Measurements from ENCODE around the gene NELL1. TPM values are rescaled to one million over a fixed set of nuclear protein-coding genes. Genes with fewer than 3 reads are reported as not detected.

The NELL1 gene
- total and polyA plus RNA-seq, 7 donors = 0.34 to 1.1 (median 0.62) TPM; not detected in 3

DNA sequence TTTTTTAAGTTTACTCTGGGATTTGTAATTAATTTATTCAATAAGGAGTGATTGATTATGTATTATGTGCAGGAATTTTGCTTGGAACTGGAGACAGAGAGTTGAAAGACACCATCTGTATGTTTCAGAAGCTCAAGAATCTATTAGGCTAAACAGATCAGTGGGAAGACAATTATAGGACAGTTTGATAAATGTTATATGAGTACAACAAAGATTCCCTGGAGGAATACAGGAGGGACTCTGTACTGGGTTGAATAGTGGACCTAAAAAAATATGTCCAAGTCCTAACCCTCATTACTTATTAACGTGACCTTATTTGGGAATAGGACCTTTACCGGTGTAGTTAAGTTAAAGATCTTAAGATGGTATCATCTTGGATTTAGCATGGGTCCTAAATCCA, 681.2 kb downstream of the NELL1 start:
- no peaks in the 10 kb centered on the region for H3K36me3 ChIP-seq
- 82 to 84% methylated on average over 2 of the region's 2 CpGs for WGBS, 2 donors
- DNase-seq = no peak
- intact Hi-C loops (cut with DNase I) = no loop called here
- TF ChIP-seq POLR2AphosphoS5 (IDR thresholded peaks at IDR 0.05) (no peak), POLR2A (IDR thresholded peaks at IDR 0.05) (no peak), EP300 (IDR thresholded peaks at IDR 0.05) (no peak)
- TF ChIP-seq, protein P1, sequence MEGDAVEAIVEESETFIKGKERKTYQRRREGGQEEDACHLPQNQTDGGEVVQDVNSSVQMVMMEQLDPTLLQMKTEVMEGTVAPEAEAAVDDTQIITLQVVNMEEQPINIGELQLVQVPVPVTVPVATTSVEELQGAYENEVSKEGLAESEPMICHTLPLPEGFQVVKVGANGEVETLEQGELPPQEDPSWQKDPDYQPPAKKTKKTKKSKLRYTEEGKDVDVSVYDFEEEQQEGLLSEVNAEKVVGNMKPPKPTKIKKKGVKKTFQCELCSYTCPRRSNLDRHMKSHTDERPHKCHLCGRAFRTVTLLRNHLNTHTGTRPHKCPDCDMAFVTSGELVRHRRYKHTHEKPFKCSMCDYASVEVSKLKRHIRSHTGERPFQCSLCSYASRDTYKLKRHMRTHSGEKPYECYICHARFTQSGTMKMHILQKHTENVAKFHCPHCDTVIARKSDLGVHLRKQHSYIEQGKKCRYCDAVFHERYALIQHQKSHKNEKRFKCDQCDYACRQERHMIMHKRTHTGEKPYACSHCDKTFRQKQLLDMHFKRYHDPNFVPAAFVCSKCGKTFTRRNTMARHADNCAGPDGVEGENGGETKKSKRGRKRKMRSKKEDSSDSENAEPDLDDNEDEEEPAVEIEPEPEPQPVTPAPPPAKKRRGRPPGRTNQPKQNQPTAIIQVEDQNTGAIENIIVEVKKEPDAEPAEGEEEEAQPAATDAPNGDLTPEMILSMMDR (IDR thresholded peaks at IDR 0.05) = no peak
- H3K27ac ChIP-seq = no peak overlapping the region
- no peaks in the 10 kb centered on the region for H3K9me3 ChIP-seq
- no peaks in the 10 kb centered on the region for H3K27me3 ChIP-seq
- no peak overlapping the region for H3K4me3 ChIP-seq
- H3K4me1 ChIP-seq = no peaks in the 10 kb centered on the region

DNA sequence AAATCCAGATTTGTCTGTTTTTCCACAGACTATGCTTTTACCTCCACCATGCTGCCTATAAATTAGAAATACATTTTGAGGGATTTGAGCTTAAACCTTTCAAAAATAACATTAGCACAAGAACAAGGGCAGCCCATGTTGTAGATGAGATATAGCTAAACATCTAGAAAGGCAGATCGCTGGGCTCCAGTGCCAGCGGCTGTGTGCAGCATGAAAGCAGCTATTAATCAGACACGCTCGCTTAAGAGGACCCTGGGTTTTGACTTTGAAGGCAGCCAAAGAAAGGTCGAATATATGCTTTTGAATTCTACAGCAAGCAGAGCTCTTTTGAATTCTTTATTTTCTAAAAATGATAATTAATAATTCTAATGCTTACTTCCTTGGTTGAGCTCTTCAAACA, 684.0 kb downstream of the NELL1 start:
- H3K4me3 ChIP-seq = no peak overlapping the region
- H3K27ac ChIP-seq = no peak overlapping the region
- TF ChIP-seq, protein P1 (IDR thresholded peaks at IDR 0.05) = no peak
- TF ChIP-seq POLR2A (IDR thresholded peaks at IDR 0.05) (no peak), EP300 (IDR thresholded peaks at IDR 0.05) (no peak), POLR2AphosphoS5 (IDR thresholded peaks at IDR 0.05) (no peak)
- no peaks in the 10 kb centered on the region for H3K27me3 ChIP-seq
- intact Hi-C loops (cut with DNase I) = no loop called here
- H3K9me3 ChIP-seq = no peaks in the 10 kb centered on the region
- 69 to 92% methylated on average over 5 of the region's 5 CpGs for WGBS, 2 donors
- no peaks in the 10 kb centered on the region for H3K36me3 ChIP-seq
- H3K4me1 ChIP-seq = no peaks in the 10 kb centered on the region
- no peak for DNase-seq

DNA sequence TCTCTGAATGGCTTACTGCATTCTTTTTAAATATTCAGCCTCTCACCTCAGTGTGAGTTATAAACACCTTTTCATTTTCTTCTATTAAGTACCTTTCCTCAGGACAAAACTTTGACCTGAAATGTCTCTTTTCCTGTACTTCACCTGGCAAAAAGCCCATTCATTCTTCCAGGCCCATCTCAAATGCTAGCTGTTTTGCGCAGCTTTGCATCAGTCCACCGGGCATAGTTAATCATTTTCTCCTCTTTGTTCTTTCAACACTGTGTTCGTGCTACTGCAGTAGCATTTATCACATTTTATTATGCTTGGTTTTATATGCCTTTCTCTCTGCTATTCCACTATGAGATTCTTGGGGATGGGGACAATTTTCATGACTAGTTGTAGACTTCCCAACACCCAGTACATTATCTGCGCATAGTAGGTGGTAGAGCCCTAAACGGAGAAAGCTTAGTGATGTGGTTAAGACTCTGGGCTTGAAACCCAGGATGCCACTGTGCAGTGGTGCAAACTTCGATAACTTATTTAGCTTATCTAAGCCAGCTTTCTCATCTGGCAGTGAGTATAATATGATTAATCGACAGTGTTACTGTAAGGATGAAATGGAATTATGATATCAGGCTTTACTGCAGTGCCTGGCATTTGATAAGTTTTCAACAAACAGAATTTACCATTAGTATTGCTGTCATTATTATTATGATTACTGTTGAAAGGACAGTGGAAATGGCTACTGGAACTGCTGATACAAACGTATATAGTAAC, 695.7 kb downstream of the NELL1 start:
- Histone ChIP-seq H3K27me3 (no peaks in the 10 kb centered on the region), H3K4me1 (no peaks in the 10 kb centered on the region), H3K4me3 (no peak overlapping the region), H3K36me3 (no peaks in the 10 kb centered on the region), H3K9me3 (no peaks in the 10 kb centered on the region), H3K27ac (no peak overlapping the region)
- DNase-seq = no peak
- intact Hi-C loops (cut with DNase I) = no loop called here
- 63 to 79% methylated on average over 8 of the region's 8 CpGs for WGBS, 2 donors
- TF ChIP-seq EP300 (IDR thresholded peaks at IDR 0.05) (no peak), POLR2AphosphoS5 (IDR thresholded peaks at IDR 0.05) (no peak), POLR2A (IDR thresholded peaks at IDR 0.05) (no peak)
- TF ChIP-seq, protein P1 (IDR thresholded peaks at IDR 0.05) = no peak

DNA sequence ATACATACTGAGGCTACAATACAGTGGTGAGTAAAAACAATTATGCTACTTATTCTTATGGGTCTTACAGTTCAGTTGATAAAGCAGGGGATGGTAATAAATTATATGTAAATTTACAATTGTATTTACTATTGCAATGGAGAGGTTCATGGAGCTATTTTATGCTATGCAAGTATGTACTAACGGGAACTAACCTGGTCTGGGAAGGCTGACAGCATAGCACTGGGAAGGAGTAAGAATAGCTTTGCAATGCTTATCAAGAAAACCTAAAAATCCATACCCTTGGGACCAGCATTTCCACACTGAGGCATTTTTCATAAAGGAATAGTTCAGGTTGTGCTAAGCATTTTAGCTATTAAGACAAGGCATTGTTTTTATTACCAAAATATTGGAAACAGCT, 700.6 kb downstream of the NELL1 start:
- no peaks in the 10 kb centered on the region for H3K4me1 ChIP-seq
- intact Hi-C loops (cut with DNase I) = no loop called here
- H3K4me3 ChIP-seq = no peak overlapping the region
- H3K27ac ChIP-seq = no peak overlapping the region
- TF ChIP-seq EP300 (IDR thresholded peaks at IDR 0.05) (no peak), POLR2AphosphoS5 (IDR thresholded peaks at IDR 0.05) (no peak), POLR2A (IDR thresholded peaks at IDR 0.05) (no peak)
- TF ChIP-seq, protein P1 (IDR thresholded peaks at IDR 0.05) = no peak
- H3K9me3 ChIP-seq = no peaks in the 10 kb centered on the region
- no peak for DNase-seq
- 56 to 83% methylated on average over 1 of the region's 1 CpG for WGBS, 2 donors
- H3K27me3 ChIP-seq = no peaks in the 10 kb centered on the region
- H3K36me3 ChIP-seq = no peaks in the 10 kb centered on the region

DNA sequence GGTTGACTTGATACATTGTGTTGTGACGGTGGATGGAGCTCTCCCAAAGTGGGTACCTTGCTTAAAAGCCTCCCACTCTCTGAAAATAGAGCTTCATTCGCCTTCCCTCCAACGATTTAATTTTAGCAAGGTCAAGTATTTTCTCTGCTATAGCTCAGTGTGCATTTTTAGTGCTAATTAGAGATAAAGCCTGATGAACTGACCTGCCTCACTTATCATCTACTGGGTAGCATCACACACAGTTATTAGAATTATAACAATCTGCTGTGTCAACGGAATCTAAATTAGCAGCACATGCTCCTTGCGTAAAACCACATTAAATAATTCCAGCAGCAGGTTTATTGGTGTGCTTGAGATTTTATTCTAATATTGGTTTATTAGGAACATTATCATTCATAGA, 701.7 kb downstream of the NELL1 start:
- H3K9me3 ChIP-seq = no peaks in the 10 kb centered on the region
- TF ChIP-seq POLR2AphosphoS5 (IDR thresholded peaks at IDR 0.05) = no peak
- TF ChIP-seq POLR2A (IDR thresholded peaks at IDR 0.05) = no peak
- no peak for TF ChIP-seq EP300 (IDR thresholded peaks at IDR 0.05)
- TF ChIP-seq, protein P1 (IDR thresholded peaks at IDR 0.05) = no peak
- WGBS, 2 donors = 87 to 88% methylated on average over 5 of the region's 5 CpGs
- intact Hi-C loops (cut with DNase I) = no loop called here
- no peak for DNase-seq
- H3K4me3 ChIP-seq = no peak overlapping the region
- no peak overlapping the region for H3K27ac ChIP-seq
- H3K36me3 ChIP-seq = no peaks in the 10 kb centered on the region
- H3K4me1 ChIP-seq = no peaks in the 10 kb centered on the region
- H3K27me3 ChIP-seq = no peaks in the 10 kb centered on the region
